Activated naive CD8-positive, alpha-beta T cell treated with anti-CD3 and anti-CD28 coated beads, Interleukin-2, amount 10 ng/mL, durations not matched to agents 7 days and 5 days (primary cell): ENCODE data around the gene TYR. TPM values are rescaled to one million over a fixed set of nuclear protein-coding genes. Genes with fewer than 3 reads are reported as not detected.
"Not testable (repeated sequence)": the region's sequence is repeated elsewhere in the genome, so short reads cannot be mapped to it uniquely, and the experiment has no call there.

Experiments
- ATAC-seq: fragments of 150-1000 bp; cut with Tn5 transposase; one replicate; pipeline ENCODE4 v1.10.0; 2021; ENCODE audit warnings: low read depth, moderate library complexity
- POLR2A ChIA-PET: fragments of 350-600 bp; sonication (Branson Sonifier 250); formaldehyde crosslinking; loops from one replicate; lab custom pipeline; 2021; ENCODE audit warnings: antibody characterized with exemption; lab: Charles Lee
- DNase-seq: peaks from one replicate; pipeline ENCODE4 v3.0.0; 2021
- H3K27ac Mint-ChIP-seq: one replicate; pipeline ENCODE4 v1.8.0; 2022; ENCODE audit warnings: mild to moderate bottlenecking, mixed read lengths
- H3K27me3 Mint-ChIP-seq: one replicate; pipeline ENCODE4 v1.8.0; 2022; ENCODE audit warnings: mild to moderate bottlenecking, moderate library complexity, mixed read lengths
- H3K36me3 Mint-ChIP-seq: one replicate; pipeline ENCODE4 v1.8.0; 2021; ENCODE audit warnings: mild to moderate bottlenecking, mixed read lengths
- H3K4me1 Mint-ChIP-seq: one replicate; pipeline ENCODE4 v1.8.0; 2021; ENCODE audit warnings: mixed read lengths
- H3K4me3 Mint-ChIP-seq: one replicate; pipeline ENCODE4 v1.8.0; 2022; ENCODE audit warnings: mild to moderate bottlenecking, moderate library complexity, mixed read lengths
- H3K9me3 Mint-ChIP-seq: one replicate; pipeline ENCODE4 v1.8.0; 2021; ENCODE audit warnings: mixed read lengths
- total RNA-seq, 2 experiments: library from RNA; stranded (reverse); gene quantifications; one replicate each; pipeline ENCODE4 v1.2.3, GENCODE V29; 2021

The TYR gene
- total RNA-seq, 2 experiments from 2014 or later, result not detected

DNA sequence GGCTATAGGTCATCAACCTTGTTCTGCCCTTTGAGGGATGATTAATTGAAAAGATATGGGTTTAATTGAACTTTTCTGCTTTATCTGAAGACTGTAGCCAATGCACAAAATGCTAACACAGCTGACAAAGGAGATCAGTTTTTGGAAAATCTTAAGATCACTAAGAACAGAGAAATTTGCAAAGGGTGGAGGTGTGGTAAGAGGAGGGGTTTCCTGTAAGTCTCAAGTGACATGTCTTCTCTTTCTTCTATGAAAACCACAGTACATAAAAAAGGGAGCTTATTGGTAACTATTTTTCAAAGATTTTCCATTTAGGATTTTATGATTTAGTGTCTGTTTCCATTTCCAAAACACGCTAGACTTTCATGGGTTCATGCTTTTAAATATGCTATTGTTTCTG, 108.9 kb downstream of the TYR start:
- POLR2A ChIA-PET, H3K27me3 Mint-ChIP-seq, H3K9me3 Mint-ChIP-seq, ATAC-seq, DNase-seq, H3K27ac Mint-ChIP-seq, H3K36me3 Mint-ChIP-seq, H3K4me3 Mint-ChIP-seq, H3K4me1 Mint-ChIP-seq: not testable (repeated sequence)

DNA sequence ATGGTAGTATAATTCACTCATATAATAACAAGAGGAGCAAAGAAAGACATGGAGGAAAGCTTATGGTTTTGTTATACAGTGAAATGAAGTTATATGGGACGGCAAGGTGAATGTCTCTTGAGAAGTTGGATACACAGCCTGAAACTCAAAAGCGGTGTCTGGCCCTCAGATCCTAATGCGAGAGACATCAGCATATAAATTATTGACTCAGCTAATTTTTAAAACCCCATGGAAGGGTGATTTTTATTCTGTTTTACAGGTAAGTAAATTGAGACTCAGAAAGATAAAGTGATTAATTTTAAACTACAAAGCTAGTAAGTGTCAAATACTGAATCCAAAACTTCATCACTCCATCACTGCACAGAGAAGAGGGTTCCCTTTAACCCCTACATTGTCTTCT, 110.3 kb downstream of the TYR start:
- H3K9me3 Mint-ChIP-seq, H3K4me1 Mint-ChIP-seq, H3K36me3 Mint-ChIP-seq, H3K27ac Mint-ChIP-seq, POLR2A ChIA-PET, H3K4me3 Mint-ChIP-seq, H3K27me3 Mint-ChIP-seq, ATAC-seq, DNase-seq: not testable (repeated sequence)

DNA sequence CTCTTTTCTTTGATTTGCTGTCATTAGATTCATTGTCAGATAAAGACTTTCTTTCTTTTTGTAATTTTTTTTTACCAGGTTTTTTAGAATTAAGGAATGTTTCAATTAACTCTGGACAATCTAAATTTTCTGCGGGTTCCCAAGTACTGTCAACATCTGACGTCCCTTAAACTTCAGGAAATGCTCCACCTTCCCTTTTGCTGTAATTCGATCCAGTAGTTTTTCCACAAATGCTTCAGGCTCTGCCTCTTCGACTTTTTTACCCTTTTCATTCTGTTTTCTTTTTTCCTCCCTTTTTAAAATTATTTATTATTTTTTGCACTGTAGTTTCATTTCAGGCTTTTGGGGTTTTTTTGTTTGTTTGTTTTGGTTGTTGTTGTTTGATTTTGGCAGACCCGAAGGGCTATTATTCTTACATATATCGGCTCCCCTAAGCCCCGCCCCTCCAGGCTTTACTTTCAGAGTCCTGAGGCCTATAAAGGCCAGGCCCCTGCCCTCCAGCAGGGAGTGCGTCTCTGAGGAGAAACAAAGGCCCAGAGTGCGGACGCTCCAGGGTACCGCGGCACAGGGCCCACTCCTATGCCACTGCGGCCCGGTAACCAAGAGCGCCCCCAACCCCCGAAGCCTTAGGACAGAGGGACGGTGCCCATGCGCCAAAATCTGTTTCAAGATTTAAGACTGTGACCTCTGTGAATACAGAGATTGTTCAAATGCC, 116.4 kb downstream of the TYR start:
- no peak for ATAC-seq
- Mint-ChIP-seq H3K27ac (no peak overlapping the region), H3K27me3 (peaks cover 2% of the 10 kb centered on the region), H3K9me3 (no peaks in the 10 kb centered on the region), H3K36me3 (no peaks in the 10 kb centered on the region), H3K4me3 (no peak overlapping the region), H3K4me1 (no peaks in the 10 kb centered on the region)
- POLR2A ChIA-PET, result no interaction called here
- no peak for DNase-seq

DNA sequence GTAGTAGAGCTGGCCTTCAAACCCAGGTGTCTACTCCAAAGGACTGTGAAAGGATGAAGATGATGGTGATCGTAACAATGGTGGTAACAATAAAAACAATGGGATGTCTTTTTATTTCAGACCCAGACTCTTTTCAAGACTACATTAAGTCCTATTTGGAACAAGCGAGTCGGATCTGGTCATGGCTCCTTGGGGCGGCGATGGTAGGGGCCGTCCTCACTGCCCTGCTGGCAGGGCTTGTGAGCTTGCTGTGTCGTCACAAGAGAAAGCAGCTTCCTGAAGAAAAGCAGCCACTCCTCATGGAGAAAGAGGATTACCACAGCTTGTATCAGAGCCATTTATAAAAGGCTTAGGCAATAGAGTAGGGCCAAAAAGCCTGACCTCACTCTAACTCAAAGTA, 117.3 kb downstream of the TYR start:
- POLR2A ChIA-PET, H3K4me1 Mint-ChIP-seq, H3K9me3 Mint-ChIP-seq, H3K27ac Mint-ChIP-seq, H3K4me3 Mint-ChIP-seq, H3K27me3 Mint-ChIP-seq, H3K36me3 Mint-ChIP-seq, DNase-seq, ATAC-seq: not testable (repeated sequence)

DNA sequence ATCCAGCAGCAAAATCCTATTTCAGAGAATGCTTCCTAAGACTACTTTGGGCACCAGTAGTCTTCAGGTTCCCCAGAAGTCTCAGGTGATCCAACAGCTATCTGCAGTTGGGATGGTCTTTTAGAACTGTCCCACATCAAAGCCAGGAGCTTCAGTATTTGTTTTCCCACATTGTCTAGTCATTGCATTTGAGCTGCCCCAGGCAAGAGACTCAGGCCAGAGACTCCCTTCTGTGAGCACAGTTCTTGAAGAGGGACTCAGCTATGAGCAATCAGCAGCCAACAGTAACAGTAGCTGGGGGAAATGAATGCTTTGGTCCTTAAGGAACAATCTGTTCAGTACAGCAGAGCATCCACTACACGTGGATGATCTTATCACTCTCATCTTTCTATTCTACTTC, 125.4 kb downstream of the TYR start:
- POLR2A ChIA-PET, H3K36me3 Mint-ChIP-seq, H3K4me1 Mint-ChIP-seq, H3K27ac Mint-ChIP-seq, DNase-seq, H3K27me3 Mint-ChIP-seq, H3K4me3 Mint-ChIP-seq, H3K9me3 Mint-ChIP-seq, ATAC-seq: not testable (repeated sequence)

DNA sequence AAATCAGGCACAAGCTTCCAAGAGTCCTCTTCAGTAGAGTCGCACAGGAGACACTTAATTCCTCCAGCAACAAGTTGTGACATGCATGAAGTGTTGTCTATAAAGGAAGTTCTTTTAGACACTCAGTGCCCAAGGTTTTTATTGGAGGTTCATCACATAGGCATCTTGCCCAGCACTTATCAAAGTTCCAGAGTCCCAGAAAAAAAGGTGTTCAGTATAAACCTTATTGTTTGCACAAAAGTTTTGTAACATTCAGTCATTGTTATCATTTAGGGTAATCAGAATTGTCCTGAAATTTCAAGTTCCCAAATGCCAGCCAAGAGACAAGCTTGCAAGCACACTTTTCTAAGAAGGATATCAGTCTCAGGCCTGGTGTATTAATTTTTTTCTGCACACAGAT, 130.6 kb downstream of the TYR start:
- H3K27me3 Mint-ChIP-seq, H3K4me3 Mint-ChIP-seq, POLR2A ChIA-PET, H3K4me1 Mint-ChIP-seq, ATAC-seq, H3K27ac Mint-ChIP-seq, H3K9me3 Mint-ChIP-seq, H3K36me3 Mint-ChIP-seq, DNase-seq: not testable (repeated sequence)

DNA sequence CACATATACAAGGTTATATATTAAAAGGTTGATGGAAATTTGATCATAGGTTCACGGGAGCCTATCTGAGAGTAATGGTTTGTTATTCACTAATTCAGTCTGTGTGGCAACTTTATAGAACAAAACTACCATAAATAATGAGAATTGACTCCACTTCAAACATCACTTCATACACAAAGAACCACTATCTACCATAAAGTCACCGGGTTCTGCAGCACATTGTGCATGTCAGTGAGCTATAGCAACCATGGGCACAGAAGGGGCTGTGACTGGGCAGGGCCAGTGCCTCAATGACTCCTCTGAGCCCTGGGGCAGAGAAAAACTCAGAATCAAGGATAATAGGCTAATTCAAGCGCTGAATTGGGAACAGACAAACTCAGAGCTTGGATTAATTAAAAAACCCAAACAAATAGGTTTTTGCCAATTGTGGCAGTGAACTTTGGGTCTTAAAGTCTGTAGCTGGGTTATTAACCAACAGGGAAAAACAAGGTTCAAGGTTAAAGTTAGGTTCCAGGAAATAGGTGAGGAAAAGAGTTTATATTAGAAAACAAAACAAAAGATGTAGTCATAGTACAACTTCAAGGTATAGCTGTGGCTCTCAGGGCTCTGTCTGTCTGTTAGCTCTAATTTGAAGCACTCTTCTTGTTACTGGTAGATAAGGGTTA, 131.8 kb downstream of the TYR start:
- H3K4me3 Mint-ChIP-seq, H3K27ac Mint-ChIP-seq, DNase-seq, H3K36me3 Mint-ChIP-seq, ATAC-seq, H3K27me3 Mint-ChIP-seq, POLR2A ChIA-PET, H3K9me3 Mint-ChIP-seq, H3K4me1 Mint-ChIP-seq: not testable (repeated sequence)

DNA sequence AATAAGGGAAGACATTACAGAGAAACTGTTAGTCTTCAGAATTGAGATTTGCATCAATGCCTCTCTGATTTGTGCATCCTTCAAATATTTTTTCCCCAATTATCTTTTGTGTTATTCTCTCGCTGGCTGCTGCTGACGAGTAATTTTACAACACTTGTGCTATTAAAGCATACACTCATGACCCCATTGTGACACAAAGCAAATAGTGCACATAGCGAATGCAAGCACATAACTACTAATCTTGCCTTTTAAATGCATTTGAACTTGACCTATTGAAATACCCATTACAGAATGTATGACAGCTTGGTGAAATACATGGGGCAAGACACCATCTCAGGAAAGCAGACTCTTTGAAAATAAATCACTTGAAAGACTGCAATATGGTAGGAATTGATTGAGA, 132.9 kb downstream of the TYR start:
- H3K27ac Mint-ChIP-seq, H3K4me1 Mint-ChIP-seq, ATAC-seq, POLR2A ChIA-PET, H3K27me3 Mint-ChIP-seq, DNase-seq, H3K9me3 Mint-ChIP-seq, H3K4me3 Mint-ChIP-seq, H3K36me3 Mint-ChIP-seq: not testable (repeated sequence)

DNA sequence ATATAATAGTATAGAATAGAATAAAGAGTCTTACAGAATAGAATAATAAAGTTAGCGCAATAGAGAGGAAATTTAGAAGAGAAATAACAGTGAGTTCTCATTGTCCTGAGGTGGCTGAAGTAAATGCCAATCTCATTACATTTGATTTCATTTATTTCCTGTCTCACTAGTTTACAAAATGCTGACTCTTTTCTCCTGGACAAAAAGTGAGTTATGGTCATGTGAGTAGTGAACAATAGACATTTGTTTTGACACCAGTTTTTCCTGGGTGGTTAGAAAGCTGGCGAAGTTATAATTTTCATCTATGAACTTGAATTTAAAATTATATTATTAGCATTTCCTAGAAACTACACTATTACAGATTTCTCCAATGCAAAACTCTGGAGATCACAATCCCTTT, 143.7 kb downstream of the TYR start:
- POLR2A ChIA-PET, result no interaction called here
- DNase-seq, result no peak
- Mint-ChIP-seq H3K36me3 (no peaks in the 10 kb centered on the region), H3K27me3 (no peaks in the 10 kb centered on the region), H3K4me3 (no peak overlapping the region), H3K9me3 (peaks cover 2% of the 10 kb centered on the region), H3K27ac (no peak overlapping the region), H3K4me1 (no peaks in the 10 kb centered on the region)
- ATAC-seq, result no peak

DNA sequence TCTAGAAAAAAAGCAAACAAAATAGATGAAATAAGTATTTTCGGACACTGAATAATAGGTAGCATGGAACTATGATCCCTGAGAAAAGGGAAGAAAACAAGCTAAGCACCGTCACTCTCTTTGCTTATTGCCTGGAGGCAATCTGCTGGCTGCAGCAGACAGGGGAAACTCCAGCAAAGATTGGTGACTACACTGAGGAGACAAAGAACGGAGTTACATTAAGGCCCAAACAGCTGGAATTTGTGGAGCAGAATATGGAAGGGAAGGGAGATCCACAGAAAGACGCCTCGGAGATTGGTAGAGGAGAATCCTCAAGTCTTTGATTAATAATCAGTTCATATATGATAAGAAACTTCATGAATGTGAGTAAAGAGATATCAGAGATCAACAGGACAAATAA, 150.2 kb downstream of the TYR start:
- Mint-ChIP-seq H3K27ac (no peak overlapping the region), H3K9me3 (no peaks in the 10 kb centered on the region), H3K4me3 (no peak overlapping the region), H3K4me1 (no peaks in the 10 kb centered on the region), H3K36me3 (no peaks in the 10 kb centered on the region), H3K27me3 (no peaks in the 10 kb centered on the region)
- ATAC-seq, result no peak
- POLR2A ChIA-PET, result no interaction called here
- DNase-seq, result no peak

DNA sequence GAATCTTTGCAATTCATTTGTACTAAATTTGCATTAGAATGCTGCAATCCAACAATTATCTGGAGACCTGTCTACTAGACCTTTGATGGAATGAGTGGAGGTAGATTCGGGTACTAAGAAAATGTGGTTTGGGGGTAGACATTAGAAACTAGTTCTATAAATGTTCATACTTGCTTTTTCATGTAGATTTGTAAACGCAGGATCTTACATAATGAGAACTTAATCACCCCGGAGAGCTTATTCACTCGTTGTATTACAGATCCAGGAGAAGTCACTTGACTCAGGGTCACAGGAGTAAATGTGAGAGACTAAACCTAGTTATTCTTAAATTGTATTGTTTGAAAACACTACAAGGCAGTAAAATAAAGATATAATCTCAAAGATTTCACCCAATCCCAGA, 154.3 kb downstream of the TYR start:
- POLR2A ChIA-PET, DNase-seq, H3K27ac Mint-ChIP-seq, H3K36me3 Mint-ChIP-seq, H3K4me3 Mint-ChIP-seq, ATAC-seq, H3K9me3 Mint-ChIP-seq, H3K27me3 Mint-ChIP-seq, H3K4me1 Mint-ChIP-seq: not testable (repeated sequence)

DNA sequence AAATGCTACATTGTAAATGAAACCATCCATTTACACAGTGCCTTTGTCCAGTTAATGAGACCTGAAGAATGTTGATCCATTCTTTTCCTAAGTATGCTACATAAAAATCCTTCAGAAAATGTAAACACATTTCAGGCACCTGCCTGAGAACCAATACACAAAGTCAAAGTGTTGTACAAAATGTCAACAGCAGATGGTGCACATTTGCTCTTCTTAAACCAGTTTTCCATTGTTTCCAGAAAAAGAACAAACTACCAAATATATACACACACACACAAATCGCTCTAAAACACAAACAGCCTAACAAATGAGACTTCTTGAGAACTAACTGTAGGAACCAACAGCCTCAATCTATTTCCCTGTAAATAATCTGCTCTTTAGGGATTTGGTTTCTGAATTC, 156.0 kb downstream of the TYR start:
- H3K4me1 Mint-ChIP-seq, DNase-seq, H3K27me3 Mint-ChIP-seq, H3K36me3 Mint-ChIP-seq, POLR2A ChIA-PET, H3K4me3 Mint-ChIP-seq, ATAC-seq, H3K27ac Mint-ChIP-seq, H3K9me3 Mint-ChIP-seq: not testable (repeated sequence)

DNA sequence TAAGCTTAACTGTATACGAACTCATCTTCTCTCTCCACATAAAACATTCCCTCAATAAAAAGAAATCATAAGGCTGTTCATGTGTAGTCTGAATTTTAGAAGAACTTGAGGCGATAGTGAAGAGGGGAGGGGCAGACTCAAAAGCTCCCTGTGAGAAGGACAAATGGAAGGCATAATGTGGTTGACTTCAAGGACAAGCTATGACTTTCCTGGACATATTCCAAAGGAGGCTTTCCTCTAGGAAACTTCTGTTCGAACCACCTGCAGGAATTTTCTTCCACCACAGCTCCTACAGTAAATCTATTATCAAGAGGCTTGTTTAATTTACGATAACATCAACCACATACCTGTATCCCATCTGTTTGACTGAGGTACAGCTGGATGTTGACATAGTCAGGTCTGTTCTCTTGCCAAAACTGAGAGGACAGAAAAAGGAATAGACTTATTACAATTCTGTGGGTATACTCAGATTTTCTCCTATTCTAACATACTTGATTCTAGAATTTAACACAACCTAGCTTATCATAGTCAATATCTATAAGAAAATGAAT, 159.5 kb downstream of the TYR start:
- DNase-seq, H3K27me3 Mint-ChIP-seq, H3K4me1 Mint-ChIP-seq, H3K4me3 Mint-ChIP-seq, POLR2A ChIA-PET, ATAC-seq, H3K27ac Mint-ChIP-seq, H3K36me3 Mint-ChIP-seq, H3K9me3 Mint-ChIP-seq: not testable (repeated sequence)

DNA sequence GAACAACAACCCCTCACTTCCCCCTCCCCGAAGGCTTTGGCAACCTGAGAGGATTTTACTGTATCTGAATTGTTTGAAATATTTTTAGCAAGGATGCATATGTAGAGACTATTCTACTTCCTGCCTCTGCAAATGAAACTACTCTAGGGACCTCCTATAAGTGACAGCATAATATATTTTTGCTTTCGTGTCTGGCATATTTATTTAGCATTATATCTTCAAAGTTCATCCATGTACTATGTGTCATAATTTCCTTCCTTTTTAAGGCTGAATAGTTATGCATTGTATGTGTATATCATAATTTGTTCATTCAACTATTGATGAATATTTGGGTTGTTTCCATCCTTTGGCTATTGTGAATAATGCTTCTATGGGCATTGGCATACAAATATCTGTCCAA, 160.4 kb downstream of the TYR start:
- H3K4me3 Mint-ChIP-seq, H3K27me3 Mint-ChIP-seq, H3K9me3 Mint-ChIP-seq, H3K36me3 Mint-ChIP-seq, H3K4me1 Mint-ChIP-seq, ATAC-seq, H3K27ac Mint-ChIP-seq, POLR2A ChIA-PET, DNase-seq: not testable (repeated sequence)
